HG03457 (cell line): ENCODE data around the gene SLC9A4.
"Not testable (repeated sequence)": the region's sequence is repeated elsewhere in the genome, so short reads cannot be mapped to it uniquely, and the experiment has no call there.

ENCODE experiments used
- ATAC-seq: cut with Tn5 transposase; IDR thresholded peaks from one replicate; pipeline ENCODE4 v1.9.1; 2021; ENCODE audit warnings: moderate number of reproducible peaks; ENCODE audit not compliant: unreplicated experiment

The SLC9A4 gene

DNA sequence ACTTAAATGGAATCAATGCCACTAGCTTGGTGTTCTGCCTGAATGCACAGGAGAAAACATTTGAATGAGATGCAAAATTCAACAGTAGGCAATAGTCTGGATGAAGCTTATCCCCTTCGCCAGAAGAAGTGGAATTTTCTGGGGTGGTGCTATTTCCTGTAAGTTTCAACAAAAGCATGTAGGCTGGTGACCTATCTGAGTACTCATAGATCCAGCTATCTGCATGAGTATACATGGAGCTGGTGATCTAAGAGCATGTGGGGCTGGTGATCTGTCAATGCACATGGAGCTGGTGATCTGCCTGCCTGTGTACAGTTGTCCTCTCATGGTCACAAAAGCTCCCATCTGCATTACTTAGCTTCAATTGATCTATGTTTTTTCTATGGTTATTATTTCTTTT, 71.2 kb downstream of the SLC9A4 start:
- no peak for ATAC-seq

DNA sequence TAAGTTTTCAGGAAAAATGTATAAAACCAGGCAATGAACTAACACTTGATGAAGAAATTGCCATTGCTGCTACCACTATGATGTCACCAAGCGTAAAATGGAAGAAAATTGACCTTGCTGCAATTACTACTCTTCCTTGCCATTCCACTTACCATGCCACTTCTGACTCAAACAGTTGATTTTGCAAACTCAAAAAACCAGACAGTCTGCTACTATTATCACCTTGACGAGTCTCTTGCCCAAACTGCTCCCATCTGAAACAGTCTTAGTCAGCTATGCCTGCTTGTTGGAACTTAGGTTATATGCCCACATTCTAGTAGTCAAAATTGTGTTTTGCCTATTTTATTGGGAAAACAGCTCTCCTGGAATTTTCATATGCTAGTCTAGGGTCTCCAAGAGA, 74.4 kb downstream of the SLC9A4 start:
- no peak for ATAC-seq

DNA sequence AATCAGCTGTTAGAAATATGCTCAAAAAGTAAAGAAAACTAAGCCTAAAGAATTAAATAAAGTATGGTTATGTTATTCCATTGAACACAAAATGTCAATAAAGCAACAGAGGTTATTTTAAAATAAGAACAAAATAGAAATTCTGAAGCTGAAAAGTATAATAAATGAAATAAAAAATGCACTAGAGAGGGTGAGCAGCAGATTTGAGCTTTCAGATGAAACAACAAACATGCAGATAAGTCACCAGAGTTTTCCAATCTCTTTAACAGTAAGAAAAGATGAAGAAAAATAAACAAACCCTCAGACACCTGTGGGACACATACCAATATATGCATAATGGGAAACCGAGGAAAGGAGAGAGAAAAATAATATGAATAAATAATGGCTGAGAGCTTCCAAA, 76.0 kb downstream of the SLC9A4 start:
- ATAC-seq: no peak

DNA sequence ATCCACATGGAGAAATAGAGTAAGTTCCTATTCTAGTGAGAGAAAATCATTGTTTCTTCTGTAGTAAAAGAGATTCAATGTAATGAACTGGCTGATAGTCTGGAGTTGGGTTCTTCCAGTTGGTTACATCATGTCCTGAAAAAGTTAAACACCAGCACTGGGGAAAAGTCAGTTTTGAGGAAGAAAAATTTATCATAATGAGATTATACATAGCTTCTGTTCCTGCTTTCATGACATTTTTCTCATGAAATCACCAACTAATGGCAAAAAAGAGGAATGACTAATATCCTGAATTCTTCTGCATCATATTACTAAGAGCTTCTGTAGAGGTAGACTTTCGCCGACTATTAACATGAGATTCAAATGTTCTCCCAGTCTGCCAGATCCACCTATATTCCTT, 77.1 kb downstream of the SLC9A4 start:
- ATAC-seq: no peak

DNA sequence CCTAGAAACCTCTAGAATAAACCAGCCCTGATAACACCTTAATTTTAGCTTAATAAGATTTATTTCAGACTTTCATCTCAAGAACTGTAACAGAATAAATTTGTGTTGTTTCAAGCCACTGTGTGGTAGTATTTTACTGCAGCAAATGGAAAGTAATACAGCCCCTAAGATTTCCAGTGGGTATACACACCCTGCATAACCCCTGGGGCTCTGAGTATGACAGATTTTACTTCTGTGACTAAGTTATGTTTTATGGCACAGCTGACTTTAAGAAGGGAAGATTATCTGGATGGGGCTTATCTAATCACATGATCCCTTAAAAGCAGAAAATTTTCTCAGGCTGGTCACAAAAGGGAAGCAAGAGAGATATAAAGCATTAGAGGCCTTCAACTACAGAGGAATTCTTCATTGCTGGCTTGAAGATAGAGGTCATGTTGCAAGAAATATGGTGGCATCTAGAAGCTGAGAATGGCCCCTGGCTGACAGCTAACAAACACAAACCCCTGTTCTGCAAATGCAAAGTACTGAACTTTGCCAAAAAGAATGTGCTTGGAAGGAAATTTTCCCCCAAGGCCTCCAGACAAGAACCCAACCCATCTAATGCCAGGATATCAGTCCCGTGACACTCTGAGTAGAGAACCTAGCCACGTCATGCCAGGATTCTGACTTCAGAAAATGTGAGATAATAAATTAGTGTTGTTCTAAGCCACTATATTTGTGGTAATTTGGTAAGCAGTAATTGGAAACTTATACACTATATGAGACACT, 78.5 kb downstream of the SLC9A4 start:
- ATAC-seq: no peak

DNA sequence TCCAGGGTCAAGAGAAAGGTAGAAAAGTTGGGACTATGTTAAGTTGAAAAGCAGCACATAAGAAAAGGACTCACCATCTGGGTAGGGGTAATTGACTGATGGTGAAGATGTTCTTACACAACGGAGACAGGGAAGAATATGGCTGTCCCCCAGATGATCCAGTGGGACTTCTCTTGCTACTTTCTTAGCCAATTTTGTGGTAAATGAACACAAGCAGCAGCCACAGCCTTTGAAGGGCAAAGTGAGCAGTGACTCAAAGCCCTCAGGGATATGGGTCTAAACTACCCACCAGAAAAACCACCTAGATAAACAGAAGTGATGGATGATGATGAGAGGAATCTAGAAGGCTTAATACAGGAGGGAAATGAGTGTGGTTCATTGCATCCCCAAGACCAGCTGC, 80.6 kb downstream of the SLC9A4 start:
- no peak for ATAC-seq

DNA sequence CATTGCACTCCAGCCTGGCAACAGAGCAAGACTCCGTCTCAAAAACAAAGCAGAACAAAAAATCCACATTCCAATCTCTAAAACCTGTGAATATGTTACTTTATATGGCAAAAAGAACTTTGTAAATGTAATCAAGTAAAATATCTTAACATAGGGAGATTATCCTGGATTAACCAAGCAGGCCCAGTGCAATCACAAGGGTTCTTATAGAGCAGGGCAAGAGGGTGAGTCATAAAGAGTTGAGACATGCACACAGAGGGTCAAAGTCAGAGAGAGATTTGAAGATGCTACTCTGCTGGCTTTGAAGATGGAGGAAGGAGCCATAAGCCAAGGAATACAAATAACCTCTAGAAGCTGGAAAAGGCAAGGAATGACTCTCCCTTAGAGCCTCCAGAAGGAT, 85.4 kb downstream of the SLC9A4 start:
- no peak for ATAC-seq

DNA sequence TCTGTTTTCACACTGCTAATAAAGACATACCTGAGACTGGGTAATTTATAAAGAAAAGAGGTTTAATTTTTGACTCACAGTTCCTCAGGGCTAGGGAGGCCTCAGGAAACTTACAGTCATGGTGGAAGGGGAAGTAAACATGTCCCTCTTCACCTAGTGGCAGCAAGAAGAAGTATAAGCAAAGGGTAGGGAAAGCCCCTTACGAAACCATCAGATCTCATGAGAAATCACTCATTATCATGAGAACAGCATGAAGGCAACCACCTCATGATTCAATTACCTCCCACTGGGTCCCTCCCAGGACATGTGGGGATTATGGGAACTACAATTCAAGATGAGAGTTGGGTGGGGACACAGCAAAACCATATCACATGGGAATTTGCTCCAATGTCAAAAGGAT, 89.5 kb downstream of the SLC9A4 start:
- not testable (repeated sequence) for ATAC-seq

DNA sequence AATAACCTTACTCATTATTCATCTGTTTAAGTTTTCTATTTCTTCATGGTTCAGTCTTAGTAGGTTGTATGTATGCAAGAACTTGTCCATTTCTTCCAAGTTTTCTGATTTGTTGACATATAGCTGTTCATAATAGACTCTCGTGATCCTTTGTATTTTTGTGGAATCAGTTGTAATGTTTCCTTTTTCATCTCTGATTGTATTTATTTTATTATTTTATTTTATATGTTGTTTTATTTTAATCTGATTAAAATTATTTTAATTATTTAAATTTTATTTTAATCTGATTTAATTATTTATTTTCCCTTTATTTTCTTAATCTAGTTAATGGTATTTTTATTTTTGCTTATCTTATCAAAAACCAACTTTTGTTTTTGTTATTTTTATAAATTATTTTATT, 102.9 kb downstream of the SLC9A4 start:
- no peak for ATAC-seq

DNA sequence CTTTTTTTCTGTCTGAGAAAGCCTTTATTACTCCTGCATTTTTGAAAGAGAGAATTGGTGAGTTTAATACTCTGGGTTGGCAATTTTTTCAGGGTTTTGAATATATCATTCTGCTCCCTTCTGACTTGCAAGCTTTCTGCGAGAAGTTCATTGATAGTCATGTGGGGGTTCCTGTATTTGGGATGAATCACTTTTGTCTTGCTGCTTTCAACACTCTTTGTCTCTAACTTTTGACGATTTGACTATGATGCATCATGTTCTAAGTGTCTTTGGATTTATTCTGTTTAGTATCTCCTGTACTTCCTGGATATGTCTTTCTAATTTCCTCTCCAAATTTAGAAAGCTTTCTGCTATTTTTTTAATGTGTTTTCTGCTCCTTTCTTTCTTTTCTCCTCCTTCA, 105.3 kb downstream of the SLC9A4 start:
- no peak for ATAC-seq

DNA sequence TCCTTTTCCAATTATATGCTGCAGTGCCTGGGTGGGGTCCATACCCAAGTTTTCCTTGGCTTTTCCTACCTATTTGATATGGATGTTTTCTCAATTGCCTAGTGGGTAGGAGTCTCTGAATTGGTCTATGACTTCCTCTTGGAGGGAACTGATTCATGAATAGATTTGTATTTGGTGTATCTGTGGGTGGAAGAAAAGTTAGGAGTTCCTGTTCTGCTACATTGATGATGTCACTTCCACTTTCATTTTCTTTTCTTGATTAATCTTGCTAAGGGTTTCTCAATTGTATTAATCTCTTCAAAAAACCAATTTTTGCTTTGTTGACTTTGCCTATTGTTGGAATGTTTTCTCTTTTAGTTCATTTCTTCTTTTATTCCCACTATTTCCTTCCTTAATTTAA, 108.9 kb downstream of the SLC9A4 start:
- no peak for ATAC-seq

DNA sequence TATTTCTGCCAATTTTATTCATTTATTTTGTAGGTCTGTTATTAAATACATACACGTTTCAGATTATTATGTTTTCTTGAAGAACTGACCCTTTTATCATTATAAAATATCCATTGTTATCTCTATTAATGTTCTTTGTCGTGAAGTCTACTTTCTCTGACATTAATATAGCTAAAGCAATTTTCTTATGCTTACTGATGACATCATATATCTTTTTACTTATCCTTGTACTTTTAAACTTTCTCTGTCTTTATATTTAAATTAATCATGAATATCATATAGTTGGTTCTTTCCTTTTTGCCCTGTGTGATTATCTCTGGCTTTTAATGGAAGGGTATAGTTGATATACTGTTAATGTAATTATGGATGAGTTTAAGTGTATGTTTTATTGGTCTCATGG, 109.8 kb downstream of the SLC9A4 start:
- ATAC-seq: no peak
